OCI-LY3 (cell line): ENCODE data around the gene FCER1G.
A peak's percentile ranks its signal among the peaks of the same experiment; 100 is the strongest.

ENCODE experiments used
- H2AFZ ChIP-seq: fragments of 200-600, 300-600 bp; shearing (Covaris generic); 2 replicates; pipeline ENCODE4 v1.6.0; 2014; ENCODE audit warnings: antibody characterized with exemption, low read depth, low read length
- H3K27ac ChIP-seq: fragments of 200-600, 300-600 bp; sonication (generic); 2 replicates; pipeline ENCODE4 v1.5.1; 2014; ENCODE audit warnings: mild to moderate bottlenecking, low read length, moderate library complexity, mixed read lengths
- H3K27me3 ChIP-seq: fragments of 200-600, 300-600 bp; sonication (generic); 2 replicates; pipeline ENCODE4 v1.6.1; 2014; ENCODE audit warnings: low read depth, low read length, mixed read lengths
- H3K36me3 ChIP-seq: fragments of 200-600, 300-600 bp; sonication (generic); replicated peaks from 2 replicates; pipeline ENCODE3; 2014; ENCODE audit warnings: low read depth, low read length, mixed read lengths
- H3K4me1 ChIP-seq: fragments of 300-600, 200-600 bp; sonication (generic); 2 replicates; pipeline ENCODE4 v1.6.1; 2014; ENCODE audit warnings: low read length, mixed read lengths
- H3K4me2 ChIP-seq: fragments of 200-600, 300-600 bp; sonication (generic); 2 replicates; pipeline ENCODE4 v1.6.1; 2014; ENCODE audit warnings: low read length, mixed read lengths
- H3K4me3 ChIP-seq: fragments of 300-600, 200-600 bp; sonication (generic); 2 replicates; pipeline ENCODE4 v1.5.1; 2014; ENCODE audit warnings: antibody characterized with exemption, mild to moderate bottlenecking, low read length, moderate library complexity
- H3K79me2 ChIP-seq: fragments of 300-600, 200-600 bp; shearing (Covaris generic); 2 replicates; pipeline ENCODE4 v1.6.1; 2014; ENCODE audit warnings: mild to moderate bottlenecking, low read length, mixed read lengths
- H3K9ac ChIP-seq: fragments of 300-600, 200-600 bp; shearing (Covaris generic); 2 replicates; pipeline ENCODE4 v1.6.0; 2014; ENCODE audit warnings: mild to moderate bottlenecking, low read length, moderate library complexity
- H3K9me3 ChIP-seq: fragments of 200-600, 300-600 bp; shearing (Covaris generic); 2 replicates; pipeline ENCODE4 v1.6.1; 2014; ENCODE audit warnings: low read length, mixed read lengths; ENCODE audit not compliant: insufficient read depth
- H4K20me1 ChIP-seq: fragments of 200-600, 300-600 bp; sonication (generic); 2 replicates; pipeline ENCODE4 v1.6.1; 2016; ENCODE audit warnings: low read length, mixed read lengths; ENCODE audit not compliant: insufficient read depth
- EZH2phosphoT487 ChIP-seq: fragments of 200-600 bp; shearing (Covaris generic); IDR thresholded peaks from 2 replicates; pipeline ENCODE4 v1.6.1; 2018; ENCODE audit warnings: antibody characterized with exemption, mixed run types, low read depth
- TF ChIP-seq, protein P1 (sequence below): fragments of 200-600, 300-600 bp; sonication (generic); IDR thresholded peaks from 2 replicates; pipeline ENCODE4 v1.5.1; 2014; ENCODE audit warnings: antibody characterized with exemption, low read length, low read depth

The FCER1G gene

DNA sequence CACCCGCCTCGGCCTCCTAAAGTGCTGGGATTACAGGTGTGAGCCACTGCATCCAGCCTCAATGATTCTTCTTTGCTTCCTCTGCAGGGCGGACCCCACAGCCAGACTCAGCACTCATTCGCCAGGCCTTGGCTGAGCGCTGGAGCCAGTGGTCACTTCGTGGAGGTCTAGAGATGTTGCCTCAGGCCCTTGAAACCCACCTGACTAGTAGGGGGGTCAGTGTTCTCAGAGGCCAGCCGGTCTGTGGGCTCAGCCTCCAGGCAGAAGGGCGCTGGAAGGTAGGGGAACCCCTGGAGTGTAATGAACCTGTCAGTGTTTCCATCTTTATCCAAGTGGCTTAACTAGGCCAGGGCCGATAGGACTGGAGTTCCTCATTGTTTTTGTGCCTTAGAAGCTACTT is 46.2 kb upstream of the FCER1G start:
- Histone ChIP-seq H3K4me1 (peaks cover 15% of the 10 kb centered on the region), H3K36me3 (peaks cover 50% of the 10 kb centered on the region), H3K9ac (no peak overlapping the region), H3K27ac (no peak overlapping the region), H3K9me3 (no peaks in the 10 kb centered on the region), H4K20me1 (no peaks in the 10 kb centered on the region), H3K27me3 (no peaks in the 10 kb centered on the region), H3K4me2 (no peak overlapping the region), H3K79me2 (no peaks in the 10 kb centered on the region), H3K4me3 (no peak overlapping the region), H2AFZ (no peak overlapping the region)
- no peak for TF ChIP-seq EZH2phosphoT487
- TF ChIP-seq, protein P1, sequence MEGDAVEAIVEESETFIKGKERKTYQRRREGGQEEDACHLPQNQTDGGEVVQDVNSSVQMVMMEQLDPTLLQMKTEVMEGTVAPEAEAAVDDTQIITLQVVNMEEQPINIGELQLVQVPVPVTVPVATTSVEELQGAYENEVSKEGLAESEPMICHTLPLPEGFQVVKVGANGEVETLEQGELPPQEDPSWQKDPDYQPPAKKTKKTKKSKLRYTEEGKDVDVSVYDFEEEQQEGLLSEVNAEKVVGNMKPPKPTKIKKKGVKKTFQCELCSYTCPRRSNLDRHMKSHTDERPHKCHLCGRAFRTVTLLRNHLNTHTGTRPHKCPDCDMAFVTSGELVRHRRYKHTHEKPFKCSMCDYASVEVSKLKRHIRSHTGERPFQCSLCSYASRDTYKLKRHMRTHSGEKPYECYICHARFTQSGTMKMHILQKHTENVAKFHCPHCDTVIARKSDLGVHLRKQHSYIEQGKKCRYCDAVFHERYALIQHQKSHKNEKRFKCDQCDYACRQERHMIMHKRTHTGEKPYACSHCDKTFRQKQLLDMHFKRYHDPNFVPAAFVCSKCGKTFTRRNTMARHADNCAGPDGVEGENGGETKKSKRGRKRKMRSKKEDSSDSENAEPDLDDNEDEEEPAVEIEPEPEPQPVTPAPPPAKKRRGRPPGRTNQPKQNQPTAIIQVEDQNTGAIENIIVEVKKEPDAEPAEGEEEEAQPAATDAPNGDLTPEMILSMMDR: no peak

DNA sequence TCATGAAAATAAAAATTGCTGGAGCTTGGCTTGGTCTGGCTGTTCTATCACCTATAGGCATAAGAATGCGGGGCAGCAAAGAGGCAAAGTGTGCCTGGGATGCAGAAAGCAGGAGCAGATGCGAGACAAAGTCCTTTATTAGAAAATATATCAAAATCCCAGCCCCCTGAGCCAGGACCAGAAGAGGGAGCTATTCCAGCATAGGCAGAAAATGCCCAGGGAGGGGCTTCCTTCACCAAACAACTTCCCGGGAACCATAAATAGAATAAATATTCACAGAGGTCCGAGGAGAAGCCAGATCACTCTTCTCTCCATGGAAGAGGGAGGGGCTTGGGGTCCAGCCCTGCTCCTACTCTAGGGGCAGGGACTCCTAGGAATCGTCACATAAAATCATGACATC is 43.9 kb upstream of the FCER1G start:
- Histone ChIP-seq H3K9ac (no peak overlapping the region), H3K4me2 (no peak overlapping the region), H3K27me3 (no peaks in the 10 kb centered on the region), H3K79me2 (peaks cover 4% of the 10 kb centered on the region), H3K27ac (no peak overlapping the region), H2AFZ (no peak overlapping the region), H3K4me3 (no peak overlapping the region), H3K36me3 (peaks cover 55% of the 10 kb centered on the region), H3K9me3 (no peaks in the 10 kb centered on the region), H4K20me1 (no peaks in the 10 kb centered on the region), H3K4me1 (peaks cover 13% of the 10 kb centered on the region)
- no peak for TF ChIP-seq EZH2phosphoT487
- TF ChIP-seq, protein P1: peak; percentile 28

DNA sequence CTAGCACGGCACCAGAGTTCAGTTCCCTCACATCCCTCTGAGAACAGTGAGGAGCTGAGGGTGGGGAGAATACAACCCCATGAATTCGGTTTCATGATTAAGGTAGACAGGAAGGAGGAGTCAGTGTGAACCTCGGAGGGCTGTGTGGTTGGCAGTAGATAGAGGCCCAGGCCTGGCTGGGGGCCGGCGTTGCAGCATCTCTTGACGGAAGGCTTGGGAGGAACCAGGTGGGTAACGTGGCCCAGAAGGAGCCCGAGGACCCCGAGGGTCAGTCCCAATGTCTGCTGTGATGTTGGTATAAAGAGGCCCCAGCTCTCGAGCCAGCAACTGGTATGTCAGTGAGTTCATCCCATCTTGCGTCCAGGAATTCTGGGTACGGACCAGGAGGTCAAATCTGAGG is 43.4 kb upstream of the FCER1G start:
- Histone ChIP-seq H3K27ac (no peak overlapping the region), H3K9ac (no peak overlapping the region), H2AFZ (no peak overlapping the region), H3K4me2 (no peak overlapping the region), H4K20me1 (no peaks in the 10 kb centered on the region), H3K9me3 (no peaks in the 10 kb centered on the region), H3K79me2 (peaks cover 9% of the 10 kb centered on the region), H3K36me3 (peaks cover 55% of the 10 kb centered on the region), H3K4me3 (no peak overlapping the region), H3K27me3 (no peaks in the 10 kb centered on the region), H3K4me1 (peaks cover 18% of the 10 kb centered on the region)
- TF ChIP-seq, protein P1: no peak
- no peak for TF ChIP-seq EZH2phosphoT487

DNA sequence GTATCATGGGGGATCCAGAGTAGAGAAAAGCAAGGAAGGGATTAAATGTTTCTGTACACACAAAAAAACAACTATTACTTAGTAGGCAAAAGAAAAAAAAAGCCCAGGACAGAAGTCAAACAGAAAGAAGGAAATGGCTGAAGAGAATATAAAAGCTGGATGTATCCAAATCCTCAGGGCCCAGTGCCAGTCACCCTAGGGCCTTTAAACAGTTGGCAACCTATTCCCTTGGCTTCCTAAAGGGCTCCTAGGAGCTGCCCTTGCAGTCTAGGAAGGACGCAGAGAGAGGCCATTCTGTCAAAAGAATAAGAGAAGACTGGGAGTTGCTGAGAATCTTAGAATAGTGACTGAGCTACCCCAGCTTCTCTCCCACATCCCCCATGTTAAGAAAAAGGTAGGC is 42.7 kb upstream of the FCER1G start:
- Histone ChIP-seq H4K20me1 (no peaks in the 10 kb centered on the region), H3K79me2 (peaks cover 15% of the 10 kb centered on the region), H3K36me3 (peaks cover 55% of the 10 kb centered on the region), H3K27ac (no peak overlapping the region), H3K4me1 (peaks cover 13% of the 10 kb centered on the region), H3K27me3 (no peaks in the 10 kb centered on the region), H3K4me2 (no peak overlapping the region), H3K9me3 (no peaks in the 10 kb centered on the region), H2AFZ (no peak overlapping the region), H3K4me3 (no peak overlapping the region), H3K9ac (no peak overlapping the region)
- TF ChIP-seq, protein P1: no peak
- TF ChIP-seq EZH2phosphoT487: no peak
